GM12865 (cell line): ENCODE data around the gene PEX6.

Source experiments
- DNase-seq: peaks from one replicate; pipeline ENCODE4 v3.0.0; 2010; ENCODE audit warnings: low read depth
- H3K4me3 ChIP-seq: 2 replicates; pipeline ENCODE4 v1.5.1; 2011; ENCODE audit warnings: mild to moderate bottlenecking, low read depth, low read length, control low read depth
- TF ChIP-seq, protein P1 (sequence below): IDR thresholded peaks from 2 replicates; pipeline ENCODE4 v1.5.1; 2011; ENCODE audit warnings: low read length, control low read depth, low read depth, inconsistent platforms; ENCODE audit not compliant: insufficient read depth; ENCODE audit errors: missing control alignments

Gene PEX6, protein sequence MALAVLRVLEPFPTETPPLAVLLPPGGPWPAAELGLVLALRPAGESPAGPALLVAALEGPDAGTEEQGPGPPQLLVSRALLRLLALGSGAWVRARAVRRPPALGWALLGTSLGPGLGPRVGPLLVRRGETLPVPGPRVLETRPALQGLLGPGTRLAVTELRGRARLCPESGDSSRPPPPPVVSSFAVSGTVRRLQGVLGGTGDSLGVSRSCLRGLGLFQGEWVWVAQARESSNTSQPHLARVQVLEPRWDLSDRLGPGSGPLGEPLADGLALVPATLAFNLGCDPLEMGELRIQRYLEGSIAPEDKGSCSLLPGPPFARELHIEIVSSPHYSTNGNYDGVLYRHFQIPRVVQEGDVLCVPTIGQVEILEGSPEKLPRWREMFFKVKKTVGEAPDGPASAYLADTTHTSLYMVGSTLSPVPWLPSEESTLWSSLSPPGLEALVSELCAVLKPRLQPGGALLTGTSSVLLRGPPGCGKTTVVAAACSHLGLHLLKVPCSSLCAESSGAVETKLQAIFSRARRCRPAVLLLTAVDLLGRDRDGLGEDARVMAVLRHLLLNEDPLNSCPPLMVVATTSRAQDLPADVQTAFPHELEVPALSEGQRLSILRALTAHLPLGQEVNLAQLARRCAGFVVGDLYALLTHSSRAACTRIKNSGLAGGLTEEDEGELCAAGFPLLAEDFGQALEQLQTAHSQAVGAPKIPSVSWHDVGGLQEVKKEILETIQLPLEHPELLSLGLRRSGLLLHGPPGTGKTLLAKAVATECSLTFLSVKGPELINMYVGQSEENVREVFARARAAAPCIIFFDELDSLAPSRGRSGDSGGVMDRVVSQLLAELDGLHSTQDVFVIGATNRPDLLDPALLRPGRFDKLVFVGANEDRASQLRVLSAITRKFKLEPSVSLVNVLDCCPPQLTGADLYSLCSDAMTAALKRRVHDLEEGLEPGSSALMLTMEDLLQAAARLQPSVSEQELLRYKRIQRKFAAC

DNA sequence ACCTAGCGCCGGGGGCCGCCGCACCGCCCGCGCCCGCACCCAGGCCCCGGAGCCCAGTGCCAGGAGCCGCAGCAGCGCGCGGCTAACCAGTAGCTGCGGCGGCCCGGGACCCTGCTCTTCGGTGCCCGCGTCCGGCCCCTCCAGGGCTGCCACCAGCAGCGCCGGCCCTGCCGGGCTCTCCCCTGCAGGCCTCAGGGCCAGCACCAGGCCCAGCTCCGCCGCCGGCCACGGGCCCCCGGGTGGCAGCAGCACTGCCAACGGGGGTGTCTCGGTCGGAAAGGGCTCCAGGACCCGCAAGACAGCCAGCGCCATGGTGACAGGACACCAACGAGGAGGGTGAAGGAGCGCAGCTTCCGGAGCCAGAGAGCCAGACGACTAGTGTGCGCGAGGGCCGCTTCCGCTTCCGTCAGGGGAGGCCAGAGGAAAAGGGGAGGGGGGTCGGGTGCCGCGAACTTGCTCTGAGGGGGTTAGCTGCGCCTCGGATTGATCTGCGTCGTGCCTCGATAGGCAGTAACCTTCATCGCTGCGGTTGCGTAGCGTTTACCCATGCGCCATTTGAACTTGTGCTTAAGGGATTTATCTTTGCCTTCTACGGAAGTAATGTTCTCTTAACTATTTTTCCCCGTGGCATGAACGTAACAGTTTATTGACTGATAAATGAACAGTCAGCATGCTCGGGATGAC lies at the start of gene PEX6:
PEX6 (minus strand) TSS at position 343 of the 684 bp plus-strand sequence; CDS start at position 312, 31 bp downstream.
- H3K4me3 ChIP-seq, result peak within 1 kb of the TSS; percentile 85
- TF ChIP-seq, protein P1, sequence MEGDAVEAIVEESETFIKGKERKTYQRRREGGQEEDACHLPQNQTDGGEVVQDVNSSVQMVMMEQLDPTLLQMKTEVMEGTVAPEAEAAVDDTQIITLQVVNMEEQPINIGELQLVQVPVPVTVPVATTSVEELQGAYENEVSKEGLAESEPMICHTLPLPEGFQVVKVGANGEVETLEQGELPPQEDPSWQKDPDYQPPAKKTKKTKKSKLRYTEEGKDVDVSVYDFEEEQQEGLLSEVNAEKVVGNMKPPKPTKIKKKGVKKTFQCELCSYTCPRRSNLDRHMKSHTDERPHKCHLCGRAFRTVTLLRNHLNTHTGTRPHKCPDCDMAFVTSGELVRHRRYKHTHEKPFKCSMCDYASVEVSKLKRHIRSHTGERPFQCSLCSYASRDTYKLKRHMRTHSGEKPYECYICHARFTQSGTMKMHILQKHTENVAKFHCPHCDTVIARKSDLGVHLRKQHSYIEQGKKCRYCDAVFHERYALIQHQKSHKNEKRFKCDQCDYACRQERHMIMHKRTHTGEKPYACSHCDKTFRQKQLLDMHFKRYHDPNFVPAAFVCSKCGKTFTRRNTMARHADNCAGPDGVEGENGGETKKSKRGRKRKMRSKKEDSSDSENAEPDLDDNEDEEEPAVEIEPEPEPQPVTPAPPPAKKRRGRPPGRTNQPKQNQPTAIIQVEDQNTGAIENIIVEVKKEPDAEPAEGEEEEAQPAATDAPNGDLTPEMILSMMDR, result no peak
- peak; percentile 96 for DNase-seq

GRCh38 chr6:43026365-43026764 lies 47.4 kb upstream of the PEX6 start:
- no peak overlapping the region for H3K4me3 ChIP-seq
- DNase-seq, result no peak
- TF ChIP-seq, protein P1, result no peak

DNA sequence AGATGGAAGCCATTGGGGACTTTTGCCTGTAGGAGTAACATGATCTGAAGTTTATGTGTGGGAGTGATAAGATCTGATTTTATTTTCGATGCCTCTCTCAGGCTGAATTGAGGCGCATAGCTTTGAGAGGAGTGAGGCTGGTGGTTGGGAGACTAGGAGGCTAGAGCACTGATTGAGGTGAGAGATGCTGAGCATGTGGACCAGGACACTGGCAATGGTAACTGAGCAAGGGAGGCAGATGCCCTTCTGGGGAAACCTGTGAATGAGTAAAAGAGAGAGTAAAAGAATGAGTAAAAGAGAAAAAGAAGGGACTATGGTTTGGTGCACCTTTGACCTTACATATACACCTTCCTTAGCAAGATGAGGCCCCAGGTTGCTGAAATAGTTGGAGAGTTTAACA lies 45.5 kb upstream of the PEX6 start:
- no peak overlapping the region for H3K4me3 ChIP-seq
- TF ChIP-seq, protein P1, result no peak
- no peak for DNase-seq

- TF ChIP-seq, protein P1, result no peak
- H3K4me3 ChIP-seq, result peak within 1 kb of the TSS; percentile 74
- DNase-seq, result peak; percentile 77
Observed at GRCh38 chr6:43021270-43022047, 42.5 kb upstream of the PEX6 start, which contains the start of gene RRP36. Gene RRP36, plus strand, starts transcription at chr6:43021623. Its CDS starts 32 bp downstream, at chr6:43021655.

- DNase-seq, result no peak
- TF ChIP-seq, protein P1, result no peak
- peak overlapping the region; percentile 74 for H3K4me3 ChIP-seq
Observed at GRCh38 chr6:43020847-43021246, 41.9 kb upstream of the PEX6 start.
